ENCODE results near the gene DLGAP4.

The DLGAP4 gene

GRCh38 chr20:36493801-36494114 lies 187.6 kb downstream of the DLGAP4 start:
- no peak for TF ChIP-seq PPARA (CRISPR knock-in tag; IDR thresholded peaks at IDR 0.05; ENCODE audit: borderline replicate concordance)
- TF ChIP-seq ZFP30 (CRISPR knock-in tag; IDR thresholded peaks at IDR 0.05), result no peak
- no peak for TF ChIP-seq ZFP3 (CRISPR knock-in tag; IDR thresholded peaks at IDR 0.05)
- TF ChIP-seq CSRNP3 (CRISPR knock-in tag; IDR thresholded peaks at IDR 0.05), result no peak
- TF ChIP-seq OSR1 (CRISPR knock-in tag; IDR thresholded peaks at IDR 0.05), result no peak
- no peak for TF ChIP-seq CSDC2 (CRISPR knock-in tag; IDR thresholded peaks at IDR 0.05)
- ATAC-seq, result peak; percentile 14; the same call in 2 of the 3 replicates

- no peak for ATAC-seq
- TF ChIP-seq SNAI2 (CRISPR knock-in tag; IDR thresholded peaks at IDR 0.05), result no peak
- no peak for TF ChIP-seq ARNTL (CRISPR knock-in tag; IDR thresholded peaks at IDR 0.05; ENCODE audit: borderline replicate concordance, low read depth)
- no peak for TF ChIP-seq BACH2 (CRISPR knock-in tag; IDR thresholded peaks at IDR 0.05; ENCODE audit: borderline replicate concordance)
- TF ChIP-seq ZNF8 (CRISPR knock-in tag; IDR thresholded peaks at IDR 0.05), result no peak
- TF ChIP-seq TSHZ2 (CRISPR knock-in tag; IDR thresholded peaks at IDR 0.05), result no peak
- no peak for TF ChIP-seq OSR1 (CRISPR knock-in tag; IDR thresholded peaks at IDR 0.05)
- TF ChIP-seq TCF4 (CRISPR knock-in tag; IDR thresholded peaks at IDR 0.05; ENCODE audit: borderline replicate concordance), result no peak
- no peak for TF ChIP-seq ZNF70 (CRISPR knock-in tag; IDR thresholded peaks at IDR 0.05)
- no peak for TF ChIP-seq ZC3H10 (CRISPR knock-in tag; IDR thresholded peaks at IDR 0.05)
- TF ChIP-seq CSDC2 (CRISPR knock-in tag; IDR thresholded peaks at IDR 0.05), result no peak
- no peak for TF ChIP-seq ISL1 (CRISPR knock-in tag; IDR thresholded peaks at IDR 0.05)
- no peak for TF ChIP-seq POU6F1 (CRISPR knock-in tag; IDR thresholded peaks at IDR 0.05; ENCODE audit: borderline replicate concordance, low read depth)
- TF ChIP-seq ZFP30 (CRISPR knock-in tag; IDR thresholded peaks at IDR 0.05), result no peak
- TF ChIP-seq PATZ1 (CRISPR knock-in tag; IDR thresholded peaks at IDR 0.05; ENCODE audit: borderline replicate concordance), result no peak
- TF ChIP-seq ESRRG (CRISPR knock-in tag; IDR thresholded peaks at IDR 0.05), result no peak
- no peak for TF ChIP-seq ZNF565 (CRISPR knock-in tag; conservative IDR thresholded peaks at IDR 0.05; ENCODE audit: low read depth)
- no peak for TF ChIP-seq CSRNP3 (CRISPR knock-in tag; IDR thresholded peaks at IDR 0.05)
- no peak for TF ChIP-seq TOX (CRISPR knock-in tag; IDR thresholded peaks at IDR 0.05; ENCODE audit: borderline replicate concordance)
Measured at GRCh38 chr20:36496707-36497669, 190.8 kb downstream of the DLGAP4 start.

- ATAC-seq, result no peak
- TF ChIP-seq BACH2 (CRISPR knock-in tag; IDR thresholded peaks at IDR 0.05; ENCODE audit: borderline replicate concordance), result no peak
- TF ChIP-seq ZNF70 (CRISPR knock-in tag; IDR thresholded peaks at IDR 0.05), result no peak
- no peak for TF ChIP-seq PATZ1 (CRISPR knock-in tag; IDR thresholded peaks at IDR 0.05; ENCODE audit: borderline replicate concordance)
- no peak for TF ChIP-seq ZFP3 (CRISPR knock-in tag; IDR thresholded peaks at IDR 0.05)
- TF ChIP-seq SNAI2 (CRISPR knock-in tag; IDR thresholded peaks at IDR 0.05), result no peak
- TF ChIP-seq RARB (CRISPR knock-in tag; IDR thresholded peaks at IDR 0.05), result no peak
- TF ChIP-seq OSR1 (CRISPR knock-in tag; IDR thresholded peaks at IDR 0.05), result no peak
- no peak for TF ChIP-seq ESRRG (CRISPR knock-in tag; IDR thresholded peaks at IDR 0.05)
- no peak for TF ChIP-seq ISL1 (CRISPR knock-in tag; IDR thresholded peaks at IDR 0.05)
- TF ChIP-seq ZC3H10 (CRISPR knock-in tag; IDR thresholded peaks at IDR 0.05), result no peak
- TF ChIP-seq ZFP30 (CRISPR knock-in tag; IDR thresholded peaks at IDR 0.05), result no peak
- no peak for TF ChIP-seq CREB5 (CRISPR knock-in tag; IDR thresholded peaks at IDR 0.05; ENCODE audit: low read depth)
Measured at GRCh38 chr20:36497856-36498255, 191.7 kb downstream of the DLGAP4 start.

Measured in SK-N-SH treated with all-trans-retinoic acid at 6 μM for 48 hours (cell line).